Activated T-helper 9 cell treated with anti-CD3 and anti-CD28 coated beads, Interleukin-2, amount 50 U/mL, for 16 hours (primary cell): ENCODE measurements around the gene BEND5.
A peak's percentile ranks its signal among the peaks of the same experiment; 100 is the strongest.

Experiments used
- DNase-seq: peaks from one replicate; pipeline ENCODE4 v3.0.0-alpha.2; 2020; ENCODE audit warnings: low read depth

The BEND5 gene

GRCh38 chr1:48718705-48719104 lies 58.0 kb downstream of the BEND5 start:
- no peak for DNase-seq

DNA sequence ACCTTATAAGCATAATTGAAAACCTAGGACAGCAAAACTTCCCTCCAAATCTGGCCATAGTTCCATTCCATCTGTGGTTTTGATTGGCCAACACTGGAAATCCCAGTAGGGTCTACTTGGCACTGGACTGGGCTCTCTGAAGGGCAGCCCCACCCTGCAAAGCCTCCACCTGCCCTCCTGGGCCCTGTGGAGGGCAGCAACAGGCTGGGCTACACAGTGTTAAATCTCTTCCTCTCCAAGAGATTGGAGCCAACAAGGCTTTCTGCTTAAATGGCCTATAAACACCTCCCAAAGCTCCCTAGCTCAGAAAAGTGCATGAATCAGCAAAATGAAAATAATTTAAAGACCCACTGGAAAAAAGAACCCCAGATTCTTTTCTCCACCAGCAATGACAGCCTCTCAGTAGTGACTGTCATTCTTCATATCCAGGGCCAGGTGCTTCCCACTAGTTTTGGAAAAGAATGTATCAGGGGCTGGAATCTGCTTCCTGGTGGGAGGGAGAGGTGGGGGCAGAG lies 58.5 kb downstream of the BEND5 start:
- DNase-seq = no peak

DNA sequence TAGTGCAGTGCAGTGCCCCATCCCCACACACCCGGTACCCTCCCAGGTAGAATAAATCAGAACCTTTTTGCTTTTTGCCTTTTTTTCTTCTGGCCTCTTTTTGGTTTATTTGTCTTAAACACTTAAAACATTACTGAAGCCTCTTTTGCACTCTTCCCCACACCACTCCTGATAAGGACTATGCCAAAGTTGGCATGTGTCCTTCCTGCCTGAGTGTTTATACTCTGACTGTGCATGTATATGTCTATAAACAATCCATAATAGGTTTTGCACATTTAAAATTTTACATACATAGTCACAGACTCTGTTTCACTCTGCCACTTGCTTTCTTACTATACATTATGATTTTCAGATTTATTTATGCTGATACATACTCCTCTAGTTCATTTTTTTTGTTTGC lies 59.6 kb downstream of the BEND5 start:
- DNase-seq = no peak

DNA sequence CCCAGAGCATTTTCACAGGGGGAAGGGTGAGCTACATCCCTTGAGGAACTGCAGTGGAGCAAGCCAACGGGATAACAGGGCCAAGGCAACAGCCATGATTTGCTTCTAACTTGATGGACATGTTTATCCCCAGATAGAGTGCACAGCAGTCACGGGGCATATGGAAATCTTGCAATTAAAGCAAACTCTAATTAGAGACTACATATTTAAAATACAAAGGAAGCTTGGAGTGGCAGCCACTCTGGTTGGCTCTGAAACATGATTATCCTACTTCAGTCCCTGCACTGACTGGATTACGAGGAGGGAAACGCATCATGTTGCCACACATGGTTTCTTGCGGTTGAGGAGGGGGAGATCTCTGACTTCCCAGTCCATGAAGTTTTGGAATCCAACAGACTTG lies 60.8 kb downstream of the BEND5 start:
- no peak for DNase-seq

- no peak for DNase-seq
Observed at GRCh38 chr1:48710915-48711314, 65.8 kb downstream of the BEND5 start.

DNA sequence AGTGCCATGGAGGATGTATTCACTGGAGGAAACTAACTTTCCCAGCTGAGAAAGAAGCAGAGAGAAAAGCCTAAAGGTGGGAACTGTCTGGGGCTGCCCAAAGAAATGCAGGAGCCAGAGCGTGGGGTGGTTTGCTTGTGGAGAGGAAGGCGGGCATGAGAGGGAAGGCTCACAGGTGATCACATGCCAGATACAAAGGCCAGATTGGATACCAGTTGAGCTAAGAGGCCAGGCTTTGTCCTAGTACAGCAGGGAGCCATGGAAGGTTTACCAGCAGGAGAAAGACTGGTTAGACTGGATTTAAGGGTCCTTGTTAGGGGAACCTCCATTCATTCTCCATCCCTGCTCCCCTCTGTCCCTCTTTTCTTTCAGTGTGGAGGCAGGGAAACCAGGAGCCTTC lies 66.4 kb downstream of the BEND5 start:
- no peak for DNase-seq

DNA sequence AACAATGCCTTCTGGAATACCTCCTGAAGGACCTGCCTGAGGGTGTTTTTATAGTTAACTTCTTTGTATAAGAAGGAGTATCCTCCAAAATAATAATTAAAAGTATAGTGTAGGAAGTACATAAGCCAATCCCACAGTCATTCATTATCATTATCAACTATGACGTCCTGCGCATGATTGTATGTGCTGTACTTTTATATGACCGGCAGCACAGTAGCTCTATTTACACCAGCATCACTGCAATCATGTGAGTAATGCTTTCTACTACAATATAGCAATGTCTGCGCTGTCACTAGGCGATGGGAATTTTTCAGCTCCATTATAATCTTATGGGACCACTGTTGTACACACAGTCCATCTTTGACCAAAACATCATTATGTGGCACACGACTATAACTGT lies 72.0 kb downstream of the BEND5 start:
- DNase-seq = no peak

- no peak for DNase-seq
Observed at GRCh38 chr1:48701445-48701844, 75.2 kb downstream of the BEND5 start.

DNA sequence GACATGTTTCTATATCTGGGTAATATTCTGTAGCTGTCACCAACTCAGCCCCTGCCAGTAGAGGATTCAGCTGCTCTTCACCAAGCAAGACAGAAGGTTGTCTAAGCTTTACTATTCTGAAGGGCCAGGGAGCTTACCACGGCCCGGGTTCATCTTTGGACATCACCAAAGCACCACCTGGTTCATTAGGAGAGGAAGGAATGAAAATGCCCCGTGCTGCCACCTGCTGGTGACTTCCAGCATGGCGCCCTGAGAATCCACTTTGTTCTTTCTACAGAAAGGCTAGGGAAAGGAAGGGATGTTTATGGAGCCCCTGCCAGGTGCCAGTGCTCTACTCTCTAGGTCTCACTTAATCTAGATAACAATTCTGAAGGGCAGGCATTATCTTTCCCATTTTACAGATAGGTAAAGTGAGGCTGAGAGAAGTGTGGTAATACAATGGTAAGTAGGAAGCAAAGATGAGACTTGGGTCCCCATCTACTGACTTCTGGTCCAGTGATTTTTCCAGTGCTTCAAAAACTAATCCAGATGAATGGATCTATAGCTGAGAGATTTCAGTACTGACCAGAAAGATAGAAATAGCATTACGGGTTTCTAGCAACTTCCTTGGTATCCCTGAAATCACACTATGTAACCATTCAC lies 79.5 kb downstream of the BEND5 start:
- peak; percentile 4 for DNase-seq

DNA sequence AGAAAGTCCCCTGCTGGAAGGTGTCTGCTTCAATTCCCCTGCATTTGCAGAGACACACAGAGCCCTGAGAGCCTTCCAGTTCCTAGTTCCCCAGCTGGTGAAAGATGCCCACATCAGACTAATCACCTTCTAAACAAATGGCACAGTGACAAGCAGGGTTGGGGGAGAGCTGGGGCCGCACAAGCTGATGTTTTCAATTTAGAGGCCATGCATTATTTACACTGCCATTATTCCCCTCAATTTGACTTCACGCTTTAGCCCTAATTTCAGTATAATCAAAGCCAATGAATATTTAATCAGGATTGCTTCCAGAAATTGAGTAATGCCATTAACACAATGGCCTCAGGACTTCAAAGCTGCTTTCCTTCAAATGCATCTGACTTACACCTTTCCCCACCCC lies 81.5 kb downstream of the BEND5 start:
- DNase-seq = no peak

DNA sequence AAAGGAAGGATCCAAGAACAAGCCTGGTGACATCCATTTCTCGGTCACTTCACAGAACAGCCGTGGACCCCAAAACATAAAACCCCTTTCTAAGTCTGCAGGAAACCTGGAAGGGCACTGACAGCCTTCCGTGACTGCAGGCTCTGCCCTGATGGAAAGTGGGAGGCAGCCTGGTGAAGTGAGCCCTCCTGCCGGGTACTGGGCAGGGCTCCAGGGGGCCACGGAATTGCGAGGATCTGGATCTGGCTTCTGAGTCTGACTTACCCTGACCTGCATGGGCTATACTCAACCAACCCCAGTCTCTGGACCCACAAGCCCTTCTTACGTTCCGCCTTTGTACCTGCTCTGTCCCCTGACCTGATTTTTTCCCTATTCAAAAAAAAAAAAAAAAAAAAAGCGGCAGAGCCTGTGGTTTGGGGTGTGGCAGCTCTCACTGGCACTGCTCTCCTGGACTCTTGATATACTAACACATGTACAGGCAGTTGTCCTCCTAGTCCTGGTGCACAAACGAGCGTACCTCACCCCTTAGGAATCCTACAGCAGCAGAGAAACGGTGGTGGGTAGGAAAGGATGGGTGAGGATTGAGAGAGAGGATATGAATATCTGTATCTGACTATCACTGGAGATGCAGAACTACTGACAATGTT lies 82.9 kb downstream of the BEND5 start:
- DNase-seq = no peak

DNA sequence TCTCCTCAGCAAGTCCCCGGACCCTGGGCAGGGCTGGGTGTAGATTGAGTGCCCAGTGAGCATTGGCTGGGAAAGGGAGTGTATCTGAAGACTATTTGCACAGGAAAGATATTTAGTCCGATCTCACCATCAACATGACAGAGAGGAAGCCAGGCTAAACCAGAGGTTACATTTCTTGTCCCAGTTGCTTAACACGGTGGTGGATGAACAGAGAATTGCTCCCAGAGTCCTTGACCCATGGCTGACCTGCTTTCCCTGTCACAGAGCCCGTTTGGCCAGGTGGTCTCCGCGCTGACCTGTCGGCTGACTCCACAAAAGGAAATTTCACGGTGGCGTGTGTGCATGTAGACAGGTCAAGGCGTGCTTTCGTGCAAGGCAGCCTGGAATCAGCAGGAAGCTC lies 83.5 kb downstream of the BEND5 start:
- DNase-seq = no peak

GRCh38 chr1:48692235-48692634 lies 84.5 kb downstream of the BEND5 start:
- no peak for DNase-seq

DNA sequence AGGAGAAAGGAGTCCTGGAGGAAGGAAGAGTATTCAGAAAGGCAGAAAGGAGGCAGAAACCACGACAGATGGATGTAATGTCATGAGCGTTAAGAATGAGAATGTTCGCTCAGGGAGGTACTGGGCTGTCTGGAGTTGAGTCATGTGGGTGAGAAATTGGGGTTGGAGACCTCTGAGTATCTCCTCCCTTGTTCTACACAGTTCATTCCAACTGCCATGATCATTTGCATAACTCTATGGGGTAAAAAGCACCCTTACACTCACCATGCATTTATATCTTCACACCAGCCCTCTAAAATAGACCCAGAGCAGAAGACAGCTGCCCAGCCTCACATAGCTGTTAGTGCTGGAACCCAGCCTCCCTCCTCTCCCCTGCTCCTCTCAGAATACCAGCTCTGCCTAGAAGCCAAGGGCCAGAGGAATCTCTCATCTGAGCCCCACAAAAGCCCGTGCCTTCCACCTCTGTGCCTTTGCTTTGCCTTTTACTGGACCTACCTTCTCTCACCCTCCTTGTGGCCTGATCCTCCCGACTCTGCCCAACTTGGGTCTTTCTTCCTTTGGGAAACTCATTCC lies 85.2 kb downstream of the BEND5 start:
- DNase-seq = no peak

GRCh38 chr1:48688102-48688760 lies 88.5 kb downstream of the BEND5 start:
- DNase-seq = no peak

DNA sequence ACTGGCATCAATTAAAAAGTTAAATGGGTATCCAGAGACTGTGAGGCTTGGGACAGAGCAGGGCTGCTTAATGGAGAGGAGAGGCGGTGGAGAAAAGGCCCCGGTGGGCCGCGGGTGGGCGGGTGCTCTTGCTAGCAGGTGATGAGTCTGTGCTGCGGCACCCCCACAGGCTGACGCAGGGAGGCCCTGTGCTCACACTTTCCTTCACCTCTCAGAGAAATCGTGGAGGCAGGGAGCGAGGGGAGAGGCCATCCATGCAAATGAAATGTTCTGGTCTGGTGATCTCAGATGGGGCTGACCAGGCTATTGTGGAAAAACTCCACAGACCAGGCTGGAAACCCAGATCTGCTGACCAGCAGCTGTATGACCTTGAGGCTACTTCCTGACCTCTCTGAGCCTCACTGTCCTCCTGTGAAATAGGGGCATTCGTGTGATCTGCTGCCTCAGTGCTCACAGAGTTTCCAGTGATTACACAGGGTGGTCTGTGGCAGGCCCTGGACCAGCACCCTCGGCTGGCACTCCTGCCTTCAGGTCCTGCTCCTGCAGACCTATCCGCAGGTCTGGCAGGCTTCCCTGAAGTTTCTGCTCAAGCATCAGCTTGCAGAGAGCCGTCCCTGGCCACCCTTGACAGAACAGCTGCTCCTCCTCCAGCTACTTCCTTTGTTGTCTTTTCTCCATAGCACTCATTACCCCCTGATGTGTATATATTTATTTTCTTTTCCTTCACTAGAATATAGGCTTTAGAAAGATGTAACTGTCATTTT lies 89.2 kb downstream of the BEND5 start:
- no peak for DNase-seq

DNA sequence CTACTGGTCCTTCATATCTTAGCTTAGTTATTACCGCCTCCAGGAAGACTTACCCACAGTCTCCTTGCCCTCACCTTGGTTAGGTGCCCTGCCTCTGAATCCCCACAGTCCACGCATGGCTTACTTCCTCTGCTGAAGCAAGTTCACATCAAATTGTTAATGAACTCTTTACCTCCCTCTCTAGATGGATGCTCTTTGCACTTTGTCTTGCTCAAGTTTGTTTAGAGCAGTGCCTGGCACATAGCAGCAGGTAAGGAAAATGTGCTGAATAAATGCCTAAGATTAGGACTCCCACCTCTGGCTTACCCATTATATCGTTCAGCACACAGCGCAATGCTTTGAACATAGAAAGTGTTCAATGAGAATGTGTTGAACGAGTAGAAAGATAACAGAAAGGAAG lies 90.5 kb downstream of the BEND5 start:
- DNase-seq = no peak

DNA sequence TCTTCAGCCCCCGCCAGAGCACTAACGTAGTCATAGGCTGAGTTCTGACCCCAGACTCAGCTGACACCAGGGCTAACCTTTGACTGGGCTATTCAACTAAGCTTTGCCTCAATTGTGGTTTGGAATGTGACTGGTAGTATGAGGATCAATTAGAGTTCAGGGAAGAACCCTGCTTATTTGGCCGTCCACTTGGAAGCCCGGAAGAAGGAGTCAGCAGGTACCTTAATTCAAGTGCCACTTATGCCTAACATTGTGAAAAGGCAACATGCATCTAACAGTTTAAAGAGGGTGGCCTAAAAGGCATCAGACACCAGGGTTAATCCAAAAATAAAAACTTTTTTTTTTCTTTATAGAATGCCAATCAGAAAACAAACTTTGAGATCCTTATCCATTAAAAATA lies 92.3 kb downstream of the BEND5 start:
- DNase-seq = no peak

DNA sequence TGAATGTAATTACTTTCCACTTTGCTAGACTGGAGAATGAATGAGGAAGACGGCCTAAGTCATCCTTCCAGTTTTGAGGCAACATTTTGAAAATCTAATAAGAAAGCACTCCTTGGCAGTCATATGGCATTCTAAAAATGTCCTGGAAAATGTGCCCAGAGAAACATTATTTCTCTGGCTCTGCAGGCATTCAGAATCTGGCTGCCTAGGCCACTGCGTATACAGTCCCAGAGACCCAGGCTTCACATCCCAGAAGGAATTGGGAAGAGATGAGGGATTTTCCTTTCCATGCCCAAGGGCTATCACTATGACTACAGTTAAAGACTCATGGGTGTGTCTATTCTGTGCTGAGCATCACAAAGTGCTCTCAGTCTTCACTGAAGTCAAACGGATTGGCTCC lies 92.9 kb downstream of the BEND5 start:
- DNase-seq = no peak

DNA sequence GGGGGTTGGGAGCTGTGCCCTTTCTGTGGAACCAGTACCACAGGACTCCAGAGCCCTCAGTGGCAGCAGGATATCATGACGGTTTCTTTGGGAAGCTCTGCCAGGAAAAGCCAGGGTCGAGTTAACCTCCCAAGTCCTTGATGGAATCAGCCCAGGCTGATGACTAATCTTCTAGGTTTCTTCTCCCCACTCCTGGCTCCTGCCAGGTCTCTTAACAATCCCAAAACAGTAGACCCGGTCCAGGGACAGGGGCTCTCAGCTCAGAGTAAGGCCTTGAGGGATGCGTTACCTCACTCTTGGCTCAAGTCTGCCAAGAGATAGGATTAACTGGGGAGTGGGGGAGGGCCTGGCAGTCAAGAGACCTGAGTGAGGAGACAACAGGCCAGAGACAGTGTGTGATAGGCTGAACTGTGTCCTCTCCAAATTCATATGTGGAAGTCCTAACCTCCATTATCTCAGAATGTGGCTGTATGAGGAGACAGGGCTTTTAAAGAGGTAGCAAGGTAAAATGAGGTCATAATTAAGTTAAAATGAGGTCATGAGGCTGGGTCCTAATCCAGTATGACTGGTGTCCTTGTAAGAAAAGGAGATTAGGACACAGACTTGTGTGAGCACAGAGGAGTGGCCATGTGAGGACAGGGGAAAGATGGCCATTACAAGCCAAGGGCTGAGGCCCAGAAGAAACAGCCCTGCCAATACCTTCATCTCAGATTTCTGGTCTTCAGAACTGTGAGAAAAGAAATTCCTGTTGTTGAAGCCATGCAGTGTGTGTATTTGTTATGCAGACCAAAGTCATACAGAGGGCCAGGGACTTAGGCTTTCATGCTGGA lies 95.0 kb downstream of the BEND5 start:
- DNase-seq = no peak

DNA sequence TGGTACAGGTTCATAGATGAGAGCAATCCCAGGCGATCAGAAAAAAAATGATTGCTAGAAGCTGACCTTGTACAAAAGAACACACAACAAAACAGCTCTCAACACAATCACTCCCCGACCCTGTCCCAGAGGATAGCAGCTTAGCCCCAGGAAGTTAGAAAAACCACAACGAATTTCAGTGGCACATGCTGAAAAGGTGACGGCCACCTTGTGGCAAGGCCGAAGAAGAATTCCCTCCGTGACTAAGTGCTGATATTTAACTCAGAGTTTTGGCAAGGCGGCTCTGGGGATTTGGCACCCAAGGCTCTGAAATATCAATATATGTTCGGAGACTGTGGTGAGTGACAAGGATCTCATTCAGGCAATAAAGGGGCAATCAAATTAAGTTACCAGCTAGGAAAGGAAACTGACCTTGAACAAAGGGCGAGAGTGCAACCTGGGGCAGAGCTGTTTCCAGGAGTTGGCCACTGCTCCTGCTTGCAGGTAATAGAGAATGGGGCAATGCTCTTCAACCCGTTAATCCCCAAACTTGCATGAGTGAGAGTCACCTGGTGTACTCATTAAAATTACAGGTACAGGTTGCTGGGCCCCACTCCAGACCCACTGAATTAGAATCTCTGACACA lies 96.2 kb downstream of the BEND5 start:
- DNase-seq = no peak
